Measurements from ENCODE around the gene ATIC. TPM values are rescaled to one million over a fixed set of nuclear protein-coding genes. Genes with fewer than 3 reads are reported as not detected.

The ATIC gene
- total RNA-seq (2022; extraction: Qiagen RNA extraction; ENCODE audit: low read depth) = 209 to 223 TPM (median 214 TPM) in 5 replicates

GRCh38 chr2:215311625-215312396 lies at the start of gene ATIC:
Gene ATIC, plus strand, starts transcription at chr2:215312059. Its CDS starts 84 bp downstream, at chr2:215312143.

Other genes with a start within 250 kb of the ATIC start
- 0.17 to 0.27 TPM (median 0.22 TPM) in 5 replicates for gene ABCA12, start 173.4 kb upstream of the ATIC start, total RNA-seq (2022; extraction: Qiagen RNA extraction; ENCODE audit: low read depth)
- gene FN1, start 124.0 kb downstream of the ATIC start, total RNA-seq (2022; extraction: Qiagen RNA extraction; ENCODE audit: low read depth) = 166 to 254 TPM (median 186 TPM) in 5 replicates